ENCODE data around the gene KRTAP24-1.

Gene KRTAP24-1

DNA sequence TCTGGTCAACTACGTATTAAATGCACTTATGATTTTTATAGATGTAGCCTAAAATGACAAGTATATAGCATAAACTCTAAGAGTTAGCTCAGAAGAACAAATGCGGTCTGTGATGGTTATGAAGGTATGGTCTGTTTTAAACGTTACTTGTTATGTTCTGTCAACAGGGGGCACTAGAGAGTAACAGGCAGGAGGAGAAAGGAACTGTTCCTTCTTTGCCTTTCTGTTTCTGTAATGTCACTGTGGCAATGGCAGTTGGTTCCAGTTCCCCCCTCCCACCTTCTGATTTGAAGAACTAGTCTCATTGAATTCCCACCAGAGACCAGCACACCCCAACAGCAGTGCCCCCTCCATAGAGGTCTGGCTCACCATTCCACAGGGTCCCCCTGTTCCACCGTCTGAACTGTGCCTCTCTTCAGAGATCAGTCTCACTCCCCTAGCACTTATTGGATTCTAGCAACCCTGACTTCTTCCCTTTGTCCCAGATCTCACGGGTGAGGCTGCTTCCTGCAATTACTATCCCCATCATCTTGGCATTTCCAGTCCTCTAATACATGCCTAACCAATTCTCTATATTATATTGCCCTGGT lies 14.0 kb downstream of the KRTAP24-1 start:
- no peaks in the 10 kb centered on the region for H3K36me3 ChIP-seq (ENCODE audit: control insufficient read depth in 1 of 2, insufficient read depth in 2 of 2, low read length in 2 of 2)
- H3K27me3 ChIP-seq (ENCODE audit: low read depth, low read length) = no peaks in the 10 kb centered on the region
- H3K4me1 ChIP-seq (ENCODE audit: control insufficient read depth in 1 of 2, insufficient read depth in 2 of 2, low read length in 2 of 2) = no peaks in the 10 kb centered on the region
- no peaks in the 10 kb centered on the region for H3K9me3 ChIP-seq (ENCODE audit: control insufficient read depth in 1 of 2, low read length in 2 of 2)
- H3K4me3 ChIP-seq (ENCODE audit: low read depth in 1 of 2, low read length in 2 of 2) = no peak overlapping the region
- H3K27ac ChIP-seq (ENCODE audit: low read length) = no peak overlapping the region

- Histone ChIP-seq H3K4me3 (ENCODE audit: low read depth in 1 of 2, low read length in 2 of 2) (no peak overlapping the region), H3K27ac (ENCODE audit: low read length) (no peak overlapping the region), H3K36me3 (ENCODE audit: control insufficient read depth in 1 of 2, insufficient read depth in 2 of 2, low read length in 2 of 2) (no peaks in the 10 kb centered on the region), H3K9me3 (ENCODE audit: control insufficient read depth in 1 of 2, low read length in 2 of 2) (no peaks in the 10 kb centered on the region), H3K4me1 (ENCODE audit: control insufficient read depth in 1 of 2, insufficient read depth in 2 of 2, low read length in 2 of 2) (no peaks in the 10 kb centered on the region), H3K27me3 (ENCODE audit: low read depth, low read length) (no peaks in the 10 kb centered on the region)
Measured at GRCh38 chr21:30257773-30258172, 25.0 kb downstream of the KRTAP24-1 start.

DNA sequence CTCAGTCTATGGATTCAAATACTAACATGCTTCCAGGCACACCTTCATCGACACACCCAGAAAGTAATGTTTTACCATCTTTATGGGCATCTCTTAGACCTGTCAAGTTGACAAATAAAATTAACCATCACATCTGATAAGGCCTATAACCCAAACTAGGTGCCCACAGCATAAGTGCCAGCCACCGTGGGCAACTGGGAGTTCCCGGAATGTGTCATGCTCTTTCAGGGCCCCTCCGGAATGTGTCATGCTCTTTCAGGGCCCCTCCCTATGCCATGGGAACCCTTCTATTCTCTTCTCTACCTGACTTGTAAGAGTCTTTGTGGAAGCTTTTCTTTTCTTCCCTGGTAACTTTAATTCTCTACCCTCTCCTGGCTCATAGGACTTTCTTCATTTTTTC lies 26.6 kb downstream of the KRTAP24-1 start:
- H3K36me3 ChIP-seq (ENCODE audit: control insufficient read depth in 1 of 2, insufficient read depth in 2 of 2, low read length in 2 of 2) = no peaks in the 10 kb centered on the region
- H3K4me3 ChIP-seq (ENCODE audit: low read depth in 1 of 2, low read length in 2 of 2) = no peak overlapping the region
- H3K27ac ChIP-seq (ENCODE audit: low read length) = no peak overlapping the region
- H3K4me1 ChIP-seq (ENCODE audit: control insufficient read depth in 1 of 2, insufficient read depth in 2 of 2, low read length in 2 of 2) = no peaks in the 10 kb centered on the region
- no peaks in the 10 kb centered on the region for H3K27me3 ChIP-seq (ENCODE audit: low read depth, low read length)
- H3K9me3 ChIP-seq (ENCODE audit: control insufficient read depth in 1 of 2, low read length in 2 of 2) = no peaks in the 10 kb centered on the region

- Histone ChIP-seq H3K9me3 (ENCODE audit: control insufficient read depth in 1 of 2, low read length in 2 of 2) (no peaks in the 10 kb centered on the region), H3K4me3 (ENCODE audit: low read depth in 1 of 2, low read length in 2 of 2) (no peak overlapping the region), H3K4me1 (ENCODE audit: control insufficient read depth in 1 of 2, insufficient read depth in 2 of 2, low read length in 2 of 2) (no peaks in the 10 kb centered on the region), H3K36me3 (ENCODE audit: control insufficient read depth in 1 of 2, insufficient read depth in 2 of 2, low read length in 2 of 2) (no peaks in the 10 kb centered on the region), H3K27ac (ENCODE audit: low read length) (no peak overlapping the region), H3K27me3 (ENCODE audit: low read depth, low read length) (no peaks in the 10 kb centered on the region)
Measured at GRCh38 chr21:30255679-30256078, 27.1 kb downstream of the KRTAP24-1 start.

DNA sequence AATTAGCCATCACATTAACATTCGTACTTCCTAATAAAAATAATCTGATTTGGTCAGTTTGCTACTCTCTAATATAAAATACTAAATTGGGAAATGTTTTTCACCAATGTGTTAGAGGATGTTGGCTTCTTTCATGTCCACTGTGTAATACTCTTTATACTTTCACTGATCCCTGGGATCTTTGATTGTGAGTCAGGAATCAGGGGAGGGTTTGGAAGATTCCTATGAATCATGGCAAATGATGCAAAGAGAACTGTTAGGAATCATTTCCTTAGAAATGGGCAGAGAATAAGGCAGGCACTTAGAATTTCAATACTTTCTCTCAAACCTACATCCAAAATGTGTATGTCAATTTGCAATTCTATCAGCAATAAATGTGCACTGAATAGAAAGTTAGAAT lies 31.0 kb downstream of the KRTAP24-1 start:
- Histone ChIP-seq H3K9me3 (ENCODE audit: control insufficient read depth in 1 of 2, low read length in 2 of 2) (no peaks in the 10 kb centered on the region), H3K27me3 (ENCODE audit: low read depth, low read length) (no peaks in the 10 kb centered on the region), H3K4me3 (ENCODE audit: low read depth in 1 of 2, low read length in 2 of 2) (no peak overlapping the region), H3K36me3 (ENCODE audit: control insufficient read depth in 1 of 2, insufficient read depth in 2 of 2, low read length in 2 of 2) (no peaks in the 10 kb centered on the region), H3K27ac (ENCODE audit: low read length) (no peak overlapping the region), H3K4me1 (ENCODE audit: control insufficient read depth in 1 of 2, insufficient read depth in 2 of 2, low read length in 2 of 2) (no peaks in the 10 kb centered on the region)

- Histone ChIP-seq H3K27ac (ENCODE audit: low read length) (no peak overlapping the region), H3K4me1 (ENCODE audit: control insufficient read depth in 1 of 2, insufficient read depth in 2 of 2, low read length in 2 of 2) (no peaks in the 10 kb centered on the region), H3K9me3 (ENCODE audit: control insufficient read depth in 1 of 2, low read length in 2 of 2) (no peaks in the 10 kb centered on the region), H3K4me3 (ENCODE audit: low read depth in 1 of 2, low read length in 2 of 2) (no peak overlapping the region), H3K27me3 (ENCODE audit: low read depth, low read length) (no peaks in the 10 kb centered on the region), H3K36me3 (ENCODE audit: control insufficient read depth in 1 of 2, insufficient read depth in 2 of 2, low read length in 2 of 2) (no peaks in the 10 kb centered on the region)
Measured at GRCh38 chr21:30249936-30250335, 32.8 kb downstream of the KRTAP24-1 start.

- H3K4me1 ChIP-seq (ENCODE audit: control insufficient read depth in 1 of 2, insufficient read depth in 2 of 2, low read length in 2 of 2) = no peaks in the 10 kb centered on the region
- H3K9me3 ChIP-seq (ENCODE audit: control insufficient read depth in 1 of 2, low read length in 2 of 2) = no peaks in the 10 kb centered on the region
- no peak overlapping the region for H3K4me3 ChIP-seq (ENCODE audit: low read depth in 1 of 2, low read length in 2 of 2)
- no peaks in the 10 kb centered on the region for H3K27me3 ChIP-seq (ENCODE audit: low read depth, low read length)
- H3K27ac ChIP-seq (ENCODE audit: low read length) = no peak overlapping the region
- H3K36me3 ChIP-seq (ENCODE audit: control insufficient read depth in 1 of 2, insufficient read depth in 2 of 2, low read length in 2 of 2) = no peaks in the 10 kb centered on the region
Measured at GRCh38 chr21:30248844-30249243, 33.9 kb downstream of the KRTAP24-1 start.

- Histone ChIP-seq H3K9me3 (ENCODE audit: control insufficient read depth in 1 of 2, low read length in 2 of 2) (no peaks in the 10 kb centered on the region), H3K27ac (ENCODE audit: low read length) (no peak overlapping the region), H3K36me3 (ENCODE audit: control insufficient read depth in 1 of 2, insufficient read depth in 2 of 2, low read length in 2 of 2) (no peaks in the 10 kb centered on the region), H3K4me1 (ENCODE audit: control insufficient read depth in 1 of 2, insufficient read depth in 2 of 2, low read length in 2 of 2) (no peaks in the 10 kb centered on the region), H3K4me3 (ENCODE audit: low read depth in 1 of 2, low read length in 2 of 2) (no peak overlapping the region), H3K27me3 (ENCODE audit: low read depth, low read length) (no peaks in the 10 kb centered on the region)
Measured at GRCh38 chr21:30245061-30245460, 37.7 kb downstream of the KRTAP24-1 start.

DNA sequence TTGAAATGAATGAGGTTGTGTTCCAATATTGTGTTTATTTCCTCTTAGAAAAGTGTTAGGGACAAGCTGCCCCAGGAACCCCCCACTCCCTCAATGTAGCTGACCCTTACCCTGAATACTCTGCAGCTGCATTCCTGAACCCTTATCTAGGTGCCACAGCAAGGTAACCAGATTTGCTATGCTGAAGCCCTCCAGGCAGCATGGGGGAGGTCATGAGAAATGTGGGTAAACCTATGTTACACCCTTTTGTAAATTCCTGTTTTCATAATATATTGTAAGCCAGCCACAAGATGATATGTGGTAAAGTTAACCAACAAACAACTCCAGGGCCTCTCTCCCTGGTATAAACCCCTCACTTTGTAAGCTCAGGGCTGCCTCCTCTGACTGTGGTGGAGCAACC lies 39.1 kb downstream of the KRTAP24-1 start:
- Histone ChIP-seq H3K9me3 (ENCODE audit: control insufficient read depth in 1 of 2, low read length in 2 of 2) (no peaks in the 10 kb centered on the region), H3K4me1 (ENCODE audit: control insufficient read depth in 1 of 2, insufficient read depth in 2 of 2, low read length in 2 of 2) (no peaks in the 10 kb centered on the region), H3K27me3 (ENCODE audit: low read depth, low read length) (no peaks in the 10 kb centered on the region), H3K36me3 (ENCODE audit: control insufficient read depth in 1 of 2, insufficient read depth in 2 of 2, low read length in 2 of 2) (no peaks in the 10 kb centered on the region), H3K4me3 (ENCODE audit: low read depth in 1 of 2, low read length in 2 of 2) (no peak overlapping the region), H3K27ac (ENCODE audit: low read length) (no peak overlapping the region)

- Histone ChIP-seq H3K36me3 (ENCODE audit: control insufficient read depth in 1 of 2, insufficient read depth in 2 of 2, low read length in 2 of 2) (no peaks in the 10 kb centered on the region), H3K9me3 (ENCODE audit: control insufficient read depth in 1 of 2, low read length in 2 of 2) (no peaks in the 10 kb centered on the region), H3K27me3 (ENCODE audit: low read depth, low read length) (no peaks in the 10 kb centered on the region), H3K4me3 (ENCODE audit: low read depth in 1 of 2, low read length in 2 of 2) (no peak overlapping the region), H3K27ac (ENCODE audit: low read length) (no peak overlapping the region), H3K4me1 (ENCODE audit: control insufficient read depth in 1 of 2, insufficient read depth in 2 of 2, low read length in 2 of 2) (no peaks in the 10 kb centered on the region)
Measured at GRCh38 chr21:30240661-30241060, 42.1 kb downstream of the KRTAP24-1 start.

- no peaks in the 10 kb centered on the region for H3K36me3 ChIP-seq (ENCODE audit: control insufficient read depth in 1 of 2, insufficient read depth in 2 of 2, low read length in 2 of 2)
- H3K27ac ChIP-seq (ENCODE audit: low read length) = no peak overlapping the region
- H3K9me3 ChIP-seq (ENCODE audit: control insufficient read depth in 1 of 2, low read length in 2 of 2) = no peaks in the 10 kb centered on the region
- no peak overlapping the region for H3K4me3 ChIP-seq (ENCODE audit: low read depth in 1 of 2, low read length in 2 of 2)
- no peaks in the 10 kb centered on the region for H3K4me1 ChIP-seq (ENCODE audit: control insufficient read depth in 1 of 2, insufficient read depth in 2 of 2, low read length in 2 of 2)
- H3K27me3 ChIP-seq (ENCODE audit: low read depth, low read length) = no peaks in the 10 kb centered on the region
Measured at GRCh38 chr21:30238168-30238567, 44.6 kb downstream of the KRTAP24-1 start.

DNA sequence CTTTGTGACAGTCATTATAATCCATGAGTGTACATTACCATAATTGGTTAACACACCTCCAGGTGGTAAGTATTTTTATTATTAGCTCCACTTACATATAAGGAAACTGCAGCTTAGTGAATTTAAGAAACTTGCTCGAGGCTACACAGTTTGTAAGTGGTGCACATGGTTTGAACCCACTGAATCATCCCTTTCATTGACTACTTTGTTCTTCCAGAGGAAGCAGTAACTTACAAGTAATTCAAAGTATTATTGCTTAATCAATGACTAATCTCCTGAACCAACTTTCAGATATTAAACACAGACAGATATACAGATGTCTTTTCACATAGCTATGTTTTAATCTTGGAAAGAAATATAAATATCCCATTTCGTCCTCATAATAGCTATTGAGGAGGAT lies 48.1 kb downstream of the KRTAP24-1 start:
- no peaks in the 10 kb centered on the region for H3K9me3 ChIP-seq (ENCODE audit: control insufficient read depth in 1 of 2, low read length in 2 of 2)
- no peak overlapping the region for H3K4me3 ChIP-seq (ENCODE audit: low read depth in 1 of 2, low read length in 2 of 2)
- no peaks in the 10 kb centered on the region for H3K36me3 ChIP-seq (ENCODE audit: control insufficient read depth in 1 of 2, insufficient read depth in 2 of 2, low read length in 2 of 2)
- H3K27me3 ChIP-seq (ENCODE audit: low read depth, low read length) = no peaks in the 10 kb centered on the region
- no peak overlapping the region for H3K27ac ChIP-seq (ENCODE audit: low read length)
- no peaks in the 10 kb centered on the region for H3K4me1 ChIP-seq (ENCODE audit: control insufficient read depth in 1 of 2, insufficient read depth in 2 of 2, low read length in 2 of 2)

Data from muscle layer of duodenum (tissue), 2 donors.